SK-N-SH treated with all-trans-retinoic acid at 6 μM for 48 hours (cell line): ENCODE data around the gene CCDC178.

ENCODE experiments used
- ATAC-seq: fragments of 200-7000 bp; cut with Tn5 transposase; 3 replicates; pipeline ENCODE4 v1.9.1; 2020; ENCODE audit warnings: mild to moderate bottlenecking, moderate library complexity
- ARNTL ChIP-seq: fragments of 450-650 bp; formaldehyde crosslinking; IDR thresholded peaks from 2 replicates; pipeline ENCODE4 v1.5.0; 2020; ENCODE audit warnings: low read depth, mild to moderate bottlenecking, moderate library complexity, borderline replicate concordance
- BACH2 ChIP-seq: fragments of 250-450 bp; sonication (Bioruptor Pico); IDR thresholded peaks from 2 replicates; pipeline ENCODE4 v1.9.0; 2021; ENCODE audit warnings: mild to moderate bottlenecking, borderline replicate concordance
- CSDC2 ChIP-seq: fragments of 250-450 bp; sonication (Bioruptor Pico); IDR thresholded peaks from 2 replicates; pipeline ENCODE4 v1.5.0; 2020; ENCODE audit warnings: mild to moderate bottlenecking, moderate library complexity
- CSRNP3 ChIP-seq: fragments of 250-450 bp; sonication (Bioruptor Pico); IDR thresholded peaks from 2 replicates; pipeline ENCODE4 v1.5.1; 2021; ENCODE audit warnings: mild to moderate bottlenecking, moderate library complexity
- GLIS3 ChIP-seq: fragments of 250-450 bp; sonication (Bioruptor Pico); IDR thresholded peaks from 2 replicates; pipeline ENCODE4 v1.5.0; 2020; ENCODE audit warnings: mild to moderate bottlenecking, moderate library complexity
- ISL1 ChIP-seq: fragments of 250-450 bp; sonication (Bioruptor Pico); IDR thresholded peaks from 2 replicates; pipeline ENCODE4 v2.1.2; 2022; ENCODE audit warnings: mild to moderate bottlenecking, moderate library complexity
- OSR1 ChIP-seq: fragments of 250-450 bp; sonication (Bioruptor Pico); IDR thresholded peaks from 2 replicates; pipeline ENCODE4 v1.8.0; 2022; ENCODE audit warnings: moderate library complexity, mild to moderate bottlenecking, inconsistent platforms
- POU6F1 ChIP-seq: fragments of 250-450 bp; sonication (Bioruptor Pico); IDR thresholded peaks from 2 replicates; pipeline ENCODE4 v1.8.0; 2021; ENCODE audit warnings: low read depth, mild to moderate bottlenecking, moderate library complexity, borderline replicate concordance
- PPARA ChIP-seq: fragments of 250-450 bp; sonication (Bioruptor Pico); IDR thresholded peaks from 2 replicates; pipeline ENCODE4 v1.5.0; 2020; ENCODE audit warnings: mild to moderate bottlenecking, borderline replicate concordance
- RARB ChIP-seq: fragments of 250-450 bp; sonication (Bioruptor Pico); IDR thresholded peaks from 2 replicates; pipeline ENCODE4 v1.8.0; 2021; ENCODE audit warnings: mild to moderate bottlenecking, moderate library complexity
- TCF4 ChIP-seq: fragments of 250-450 bp; sonication (Bioruptor Pico); IDR thresholded peaks from 2 replicates; pipeline ENCODE4 v1.8.0; 2021; ENCODE audit warnings: mild to moderate bottlenecking, moderate library complexity, borderline replicate concordance
- TOX ChIP-seq: fragments of 250-450 bp; sonication (Bioruptor Pico); IDR thresholded peaks from 2 replicates; pipeline ENCODE4 v1.8.0; 2021; ENCODE audit warnings: mild to moderate bottlenecking, moderate library complexity, borderline replicate concordance
- ZFP3 ChIP-seq: fragments of 250-450 bp; sonication (Bioruptor Pico); IDR thresholded peaks from 2 replicates; pipeline ENCODE4 v1.5.0; 2020; ENCODE audit warnings: mild to moderate bottlenecking, moderate library complexity
- ZFP30 ChIP-seq: fragments of 450-650 bp; formaldehyde crosslinking; IDR thresholded peaks from 2 replicates; pipeline ENCODE4 v1.5.0; 2022; ENCODE audit warnings: mild to moderate bottlenecking, moderate library complexity
- ZNF565 ChIP-seq: fragments of 450-650 bp; formaldehyde crosslinking; conservative IDR thresholded peaks from 2 replicates; pipeline ENCODE4 v1.5.0; 2020; ENCODE audit warnings: low read depth, mild to moderate bottlenecking, moderate library complexity
- TF ChIP-seq, protein P1 (sequence below): fragments of 250-450 bp; sonication (Bioruptor Pico); IDR thresholded peaks from 2 replicates; pipeline ENCODE4 v1.5.0; 2020; ENCODE audit warnings: mild to moderate bottlenecking, moderate library complexity
- TF ChIP-seq, protein P2 (sequence below): fragments of 250-450 bp; sonication (Bioruptor Pico); IDR thresholded peaks from 2 replicates; pipeline ENCODE4 v1.8.0; 2020; ENCODE audit warnings: mild to moderate bottlenecking, moderate library complexity, borderline replicate concordance

CCDC178 gene

GRCh38 chr18:32902568-32903330 lies 537.8 kb downstream of the CCDC178 start:
- TF ChIP-seq CSRNP3 (CRISPR knock-in tag) (no peak), PPARA (CRISPR knock-in tag) (no peak), GLIS3 (CRISPR knock-in tag) (no peak), BACH2 (no peak), ZNF565 (CRISPR knock-in tag) (no peak), POU6F1 (no peak), CSDC2 (CRISPR knock-in tag) (no peak), ISL1 (CRISPR knock-in tag) (no peak), RARB (no peak)
- TF ChIP-seq, protein P1, sequence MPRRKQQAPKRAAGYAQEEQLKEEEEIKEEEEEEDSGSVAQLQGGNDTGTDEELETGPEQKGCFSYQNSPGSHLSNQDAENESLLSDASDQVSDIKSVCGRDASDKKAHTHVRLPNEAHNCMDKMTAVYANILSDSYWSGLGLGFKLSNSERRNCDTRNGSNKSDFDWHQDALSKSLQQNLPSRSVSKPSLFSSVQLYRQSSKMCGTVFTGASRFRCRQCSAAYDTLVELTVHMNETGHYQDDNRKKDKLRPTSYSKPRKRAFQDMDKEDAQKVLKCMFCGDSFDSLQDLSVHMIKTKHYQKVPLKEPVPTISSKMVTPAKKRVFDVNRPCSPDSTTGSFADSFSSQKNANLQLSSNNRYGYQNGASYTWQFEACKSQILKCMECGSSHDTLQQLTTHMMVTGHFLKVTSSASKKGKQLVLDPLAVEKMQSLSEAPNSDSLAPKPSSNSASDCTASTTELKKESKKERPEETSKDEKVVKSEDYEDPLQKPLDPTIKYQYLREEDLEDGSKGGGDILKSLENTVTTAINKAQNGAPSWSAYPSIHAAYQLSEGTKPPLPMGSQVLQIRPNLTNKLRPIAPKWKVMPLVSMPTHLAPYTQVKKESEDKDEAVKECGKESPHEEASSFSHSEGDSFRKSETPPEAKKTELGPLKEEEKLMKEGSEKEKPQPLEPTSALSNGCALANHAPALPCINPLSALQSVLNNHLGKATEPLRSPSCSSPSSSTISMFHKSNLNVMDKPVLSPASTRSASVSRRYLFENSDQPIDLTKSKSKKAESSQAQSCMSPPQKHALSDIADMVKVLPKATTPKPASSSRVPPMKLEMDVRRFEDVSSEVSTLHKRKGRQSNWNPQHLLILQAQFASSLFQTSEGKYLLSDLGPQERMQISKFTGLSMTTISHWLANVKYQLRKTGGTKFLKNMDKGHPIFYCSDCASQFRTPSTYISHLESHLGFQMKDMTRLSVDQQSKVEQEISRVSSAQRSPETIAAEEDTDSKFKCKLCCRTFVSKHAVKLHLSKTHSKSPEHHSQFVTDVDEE = no peak
- ATAC-seq = no peak

DNA sequence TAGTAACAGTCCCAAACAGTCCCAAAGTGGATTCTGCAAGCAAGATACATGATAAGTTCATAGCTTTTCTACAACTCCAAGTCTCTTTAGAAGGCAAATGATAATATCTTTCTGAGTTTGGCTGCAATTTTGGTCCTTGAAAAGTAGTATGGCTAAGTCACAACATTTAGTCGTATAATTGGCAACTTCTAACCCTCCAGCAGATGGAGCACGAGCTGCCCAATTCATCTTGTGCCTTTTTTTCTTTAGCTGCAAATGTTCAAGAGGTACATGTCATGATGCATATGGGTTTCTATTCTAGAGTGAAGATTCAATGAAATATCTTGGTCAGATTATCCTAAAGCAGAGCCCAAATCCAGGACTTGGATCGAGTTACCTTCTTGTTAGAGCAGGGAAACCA lies 540.7 kb downstream of the CCDC178 start:
- ATAC-seq = no peak
- TF ChIP-seq GLIS3 (CRISPR knock-in tag) (no peak), ISL1 (CRISPR knock-in tag) (no peak), TCF4 (CRISPR knock-in tag) (no peak), CSDC2 (CRISPR knock-in tag) (no peak), PPARA (CRISPR knock-in tag) (no peak), RARB (no peak)
- TF ChIP-seq, protein P2, sequence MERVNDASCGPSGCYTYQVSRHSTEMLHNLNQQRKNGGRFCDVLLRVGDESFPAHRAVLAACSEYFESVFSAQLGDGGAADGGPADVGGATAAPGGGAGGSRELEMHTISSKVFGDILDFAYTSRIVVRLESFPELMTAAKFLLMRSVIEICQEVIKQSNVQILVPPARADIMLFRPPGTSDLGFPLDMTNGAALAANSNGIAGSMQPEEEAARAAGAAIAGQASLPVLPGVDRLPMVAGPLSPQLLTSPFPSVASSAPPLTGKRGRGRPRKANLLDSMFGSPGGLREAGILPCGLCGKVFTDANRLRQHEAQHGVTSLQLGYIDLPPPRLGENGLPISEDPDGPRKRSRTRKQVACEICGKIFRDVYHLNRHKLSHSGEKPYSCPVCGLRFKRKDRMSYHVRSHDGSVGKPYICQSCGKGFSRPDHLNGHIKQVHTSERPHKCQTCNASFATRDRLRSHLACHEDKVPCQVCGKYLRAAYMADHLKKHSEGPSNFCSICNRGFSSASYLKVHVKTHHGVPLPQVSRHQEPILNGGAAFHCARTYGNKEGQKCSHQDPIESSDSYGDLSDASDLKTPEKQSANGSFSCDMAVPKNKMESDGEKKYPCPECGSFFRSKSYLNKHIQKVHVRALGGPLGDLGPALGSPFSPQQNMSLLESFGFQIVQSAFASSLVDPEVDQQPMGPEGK (CRISPR knock-in tag) = no peak

GRCh38 chr18:32896776-32897547 lies 543.6 kb downstream of the CCDC178 start:
- TF ChIP-seq TOX (no peak), TCF4 (CRISPR knock-in tag) (no peak), ARNTL (CRISPR knock-in tag) (no peak), RARB (no peak), CSRNP3 (CRISPR knock-in tag) (no peak), ZFP30 (CRISPR knock-in tag) (no peak), OSR1 (CRISPR knock-in tag) (no peak), ISL1 (CRISPR knock-in tag) (no peak), CSDC2 (CRISPR knock-in tag) (no peak), PPARA (CRISPR knock-in tag) (no peak), ZFP3 (CRISPR knock-in tag) (no peak)
- TF ChIP-seq, protein P2 (CRISPR knock-in tag) = no peak
- TF ChIP-seq, protein P1 = no peak
- no peak for ATAC-seq
